Measurements from ENCODE around the gene GRPEL2.
"Not testable (repeated sequence)": the region's sequence is repeated elsewhere in the genome, so short reads cannot be mapped to it uniquely, and the experiment has no call there.

GRPEL2 gene

DNA sequence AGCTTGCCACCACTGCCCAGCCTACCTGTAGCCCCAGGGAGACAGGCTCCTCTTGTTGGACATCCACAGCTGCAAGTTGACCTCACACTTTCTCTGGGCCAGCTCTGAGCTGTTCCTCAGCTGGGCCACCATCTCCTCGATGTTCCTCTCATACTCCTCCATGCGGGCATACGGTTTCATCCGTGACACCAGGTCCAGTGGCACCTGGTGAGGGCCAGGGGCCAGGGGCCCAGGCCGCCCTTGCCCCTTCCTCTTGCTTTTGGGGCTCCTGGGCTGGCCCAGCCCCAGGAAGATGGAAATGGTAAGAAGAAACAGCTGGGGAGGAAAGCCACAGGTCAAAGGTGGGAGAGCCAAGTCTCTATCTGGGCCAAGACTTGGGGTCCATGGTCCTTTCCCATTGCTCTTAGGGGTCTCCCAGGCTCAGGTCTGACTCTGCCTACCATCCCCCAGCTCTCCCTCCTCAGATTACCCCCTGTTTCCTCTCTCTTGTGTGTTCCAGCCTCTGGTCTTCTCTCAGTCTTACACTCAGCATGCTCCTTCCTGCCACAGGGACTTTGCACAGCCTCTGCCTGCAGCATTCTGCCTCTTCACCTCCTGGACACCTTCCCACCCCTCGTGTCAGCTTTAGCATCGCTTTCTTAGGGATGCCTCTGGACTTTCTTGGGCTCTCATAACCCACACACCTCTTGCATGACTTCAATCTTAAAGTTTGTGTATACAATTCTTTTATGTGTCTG lies 31.6 kb downstream of the GRPEL2 start:
- no peak for DNase-seq (ENCODE audit: low read depth in 2 of 2)

DNA sequence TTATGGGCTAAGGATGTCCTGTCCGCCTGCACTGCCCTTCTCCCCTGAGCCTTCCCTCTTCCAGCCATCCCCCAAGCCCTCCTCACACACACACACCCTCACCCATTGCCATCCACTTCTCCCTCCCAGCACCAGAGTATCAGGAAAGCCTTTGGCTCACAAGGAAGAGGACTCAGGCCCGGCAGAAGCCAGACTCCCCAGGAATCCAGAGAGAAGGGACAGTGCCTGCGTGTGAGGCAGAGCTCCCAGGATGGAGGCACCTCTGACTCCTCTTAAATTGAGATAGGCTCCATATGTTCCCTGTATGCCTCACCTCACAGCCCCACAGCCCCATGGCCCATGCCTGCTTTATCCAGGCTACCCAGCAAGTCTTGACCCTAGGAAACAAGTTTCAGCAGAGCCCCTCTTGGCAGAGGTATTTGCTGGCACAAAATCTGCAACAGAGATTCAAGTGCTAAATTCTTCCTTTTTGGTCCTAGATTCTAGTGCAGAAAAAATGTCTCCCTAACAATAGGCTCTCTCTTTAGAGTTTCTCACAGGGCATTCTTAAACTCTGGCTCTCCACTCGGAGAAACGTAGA lies 33.0 kb downstream of the GRPEL2 start:
- DNase-seq (ENCODE audit: low read depth in 2 of 2): no peak

DNA sequence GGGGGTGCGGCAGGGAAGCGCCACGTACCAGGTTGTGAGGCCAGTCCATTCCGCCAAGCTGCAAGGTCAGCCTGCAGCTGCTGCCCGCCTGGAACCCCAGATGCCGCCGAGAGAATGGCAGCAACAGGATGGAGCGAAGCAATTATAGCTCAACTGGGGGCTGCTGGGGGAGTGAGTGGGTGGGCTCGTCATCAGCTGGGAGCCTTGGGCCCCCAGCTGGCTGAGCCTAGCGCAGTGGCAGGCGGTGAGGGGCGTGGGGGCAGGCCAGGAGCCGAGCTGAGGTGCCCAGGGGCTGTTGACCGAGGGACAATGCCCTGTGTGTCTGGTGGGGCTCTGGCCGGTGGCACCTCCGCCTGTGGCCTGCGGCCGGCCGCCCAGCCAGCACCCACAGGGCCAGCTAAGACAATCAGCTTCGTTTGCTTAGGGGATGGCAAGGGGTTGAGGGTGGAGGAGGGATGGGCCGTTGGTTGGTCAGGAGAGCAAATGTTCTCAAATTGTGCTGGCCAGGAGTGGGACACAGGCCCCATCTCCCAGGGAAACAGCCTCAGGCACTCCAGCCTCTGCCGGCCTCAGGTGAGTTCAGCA lies 34.0 kb downstream of the GRPEL2 start, which contains the start of gene IL17B:
Gene IL17B, minus strand, starts transcription at position 116 of the 585 bp plus-strand sequence. Its CDS starts 67 bp downstream, at position 49.
- DNase-seq (ENCODE audit: low read depth in 2 of 2): no peak

DNA sequence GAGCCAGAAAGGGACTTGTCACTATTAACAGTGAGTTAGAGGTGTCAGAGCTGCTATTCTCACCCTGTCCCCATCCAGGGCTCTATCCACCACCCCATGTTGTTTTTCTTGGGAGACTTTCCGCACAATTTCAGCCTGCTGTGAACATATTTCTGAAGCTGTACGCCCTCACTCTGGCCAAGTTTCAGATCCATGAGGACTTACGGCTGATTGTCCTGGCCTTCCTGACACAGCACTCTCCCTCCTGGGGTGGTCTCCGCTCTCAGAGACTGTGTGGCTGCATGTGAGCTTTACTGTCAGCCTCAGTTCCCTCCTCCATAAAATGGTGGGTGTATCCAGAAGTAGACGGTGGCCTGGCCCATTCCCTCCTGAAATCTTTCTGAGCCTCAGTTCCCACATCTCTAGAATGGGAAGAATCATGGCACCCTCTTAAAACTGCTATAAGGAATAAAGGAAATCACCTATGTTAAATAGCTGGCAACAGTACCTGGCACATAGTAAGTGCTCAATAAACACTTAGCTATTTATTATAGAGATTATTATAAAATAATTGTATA lies 34.6 kb downstream of the GRPEL2 start:
- DNase-seq (ENCODE audit: low read depth in 2 of 2): no peak

DNA sequence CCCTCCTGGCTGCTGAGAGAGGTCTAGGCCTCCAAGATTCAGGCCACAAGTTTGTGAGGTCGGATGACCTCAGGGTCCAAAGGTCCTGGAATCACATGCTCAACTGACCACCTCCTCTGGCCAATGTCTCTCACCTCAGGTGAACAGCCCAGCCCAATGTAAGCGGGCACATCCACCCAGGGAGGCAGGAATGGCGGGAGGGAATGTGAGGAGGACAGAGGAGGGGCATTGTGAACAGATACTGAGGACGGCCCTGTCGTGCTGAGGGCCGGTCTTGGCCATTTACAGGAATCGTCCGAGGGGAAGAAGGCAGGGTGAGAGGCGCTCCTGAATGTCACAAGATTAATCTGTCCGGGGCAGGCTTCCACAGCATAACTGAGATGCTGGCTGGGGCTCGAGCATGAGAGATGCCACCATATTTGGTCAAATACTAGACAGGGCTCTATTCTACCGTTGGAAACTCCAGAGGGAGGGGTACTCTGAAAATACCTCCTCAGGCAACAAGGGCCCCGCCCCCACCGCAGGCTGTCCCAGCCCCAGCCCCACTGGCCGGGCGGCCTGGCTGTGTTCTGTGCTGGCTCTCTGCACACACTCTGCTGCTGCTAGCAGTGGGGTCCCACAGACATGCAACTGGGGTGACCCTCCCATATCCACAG lies 35.3 kb downstream of the GRPEL2 start:
- no peak for DNase-seq (ENCODE audit: low read depth in 2 of 2)

DNA sequence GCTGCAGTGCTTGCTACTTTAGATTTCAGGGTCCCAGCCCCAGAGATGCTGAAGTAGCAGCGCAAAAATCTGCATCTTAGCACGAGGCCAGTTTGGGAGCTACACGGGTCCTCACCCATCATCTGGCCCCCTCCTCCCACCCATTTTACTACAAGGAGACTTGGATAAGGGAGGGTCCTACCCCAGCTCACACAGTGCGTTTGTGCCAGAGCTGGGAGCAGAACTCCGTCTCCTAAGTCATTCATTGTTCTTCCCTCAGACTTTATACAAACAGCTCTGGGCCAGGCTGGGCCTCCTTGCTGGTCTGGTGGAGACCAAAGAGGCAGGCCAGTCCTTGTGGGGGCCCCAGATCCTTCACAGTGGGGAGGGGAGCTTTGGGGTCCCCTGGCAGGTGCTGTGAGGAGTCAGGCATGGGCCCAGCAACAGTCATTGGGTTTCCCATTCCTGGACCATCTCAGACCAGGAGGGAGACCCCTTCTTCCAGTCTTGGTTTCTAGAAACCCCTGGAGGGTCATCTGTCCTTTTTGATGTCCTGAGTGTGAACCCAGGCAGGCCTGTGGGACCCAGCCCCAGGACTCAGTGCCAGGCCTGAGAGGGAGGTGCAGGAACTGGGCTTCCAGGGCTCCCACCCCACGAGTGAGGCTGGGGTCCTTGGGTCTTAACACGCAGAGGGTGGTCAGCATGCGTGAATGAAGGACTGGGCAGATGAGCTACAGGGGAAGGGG lies 36.1 kb downstream of the GRPEL2 start:
- DNase-seq (ENCODE audit: low read depth in 2 of 2): no peak

DNA sequence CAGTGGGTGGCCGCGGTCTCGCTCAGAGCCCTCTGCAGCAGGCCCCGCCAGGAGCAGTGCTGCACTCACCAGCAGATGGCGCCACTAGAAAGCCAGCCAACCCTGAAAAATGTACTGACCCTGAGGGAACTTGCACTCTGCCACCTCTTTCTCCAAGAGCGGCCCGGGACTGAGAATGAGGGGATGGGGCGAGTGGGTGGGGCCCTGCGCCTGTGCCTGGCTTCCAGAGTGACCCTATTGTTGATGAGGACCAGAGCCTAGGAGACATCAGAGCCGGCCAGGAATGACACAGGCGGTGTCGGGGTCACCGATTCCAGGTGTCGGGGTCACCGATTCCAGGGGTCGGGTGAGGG lies 36.7 kb downstream of the GRPEL2 start:
- DNase-seq (ENCODE audit: low read depth in 2 of 2): peak; percentile 54 to 67

DNA sequence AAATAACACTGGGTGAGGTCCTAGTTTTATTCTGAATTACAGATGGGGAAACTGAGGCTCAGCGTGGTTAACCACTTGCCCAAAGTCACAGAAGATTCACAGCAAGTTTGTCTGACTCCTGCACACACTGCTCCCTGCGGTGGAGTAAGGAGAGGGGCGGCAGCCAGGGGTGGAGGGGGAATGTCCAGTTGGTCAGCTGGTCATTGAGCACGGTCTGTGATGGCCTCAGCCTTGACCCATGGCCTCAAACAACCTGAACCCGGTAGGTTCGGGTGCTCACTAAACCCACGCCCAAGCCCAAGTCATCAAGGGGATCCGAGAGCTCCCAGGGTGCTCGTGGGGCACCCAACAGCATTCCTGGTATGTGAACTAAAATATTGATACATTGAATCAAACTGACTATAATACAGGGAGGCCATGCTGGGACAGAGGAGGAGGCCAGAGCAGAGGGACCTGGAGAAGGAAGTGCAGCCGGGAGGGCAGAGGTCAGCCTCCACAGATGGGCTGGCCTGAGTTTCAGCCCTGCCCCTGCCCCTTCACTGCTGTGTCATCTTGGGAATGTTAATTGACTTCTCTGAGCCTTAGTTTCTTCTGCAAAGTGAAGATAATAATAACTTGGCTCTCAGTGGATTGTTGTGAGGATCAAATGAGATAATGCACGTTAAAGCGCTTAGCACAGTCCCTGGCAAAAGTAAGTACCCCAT lies 37.4 kb downstream of the GRPEL2 start:
- no peak for DNase-seq (ENCODE audit: low read depth in 2 of 2)

DNA sequence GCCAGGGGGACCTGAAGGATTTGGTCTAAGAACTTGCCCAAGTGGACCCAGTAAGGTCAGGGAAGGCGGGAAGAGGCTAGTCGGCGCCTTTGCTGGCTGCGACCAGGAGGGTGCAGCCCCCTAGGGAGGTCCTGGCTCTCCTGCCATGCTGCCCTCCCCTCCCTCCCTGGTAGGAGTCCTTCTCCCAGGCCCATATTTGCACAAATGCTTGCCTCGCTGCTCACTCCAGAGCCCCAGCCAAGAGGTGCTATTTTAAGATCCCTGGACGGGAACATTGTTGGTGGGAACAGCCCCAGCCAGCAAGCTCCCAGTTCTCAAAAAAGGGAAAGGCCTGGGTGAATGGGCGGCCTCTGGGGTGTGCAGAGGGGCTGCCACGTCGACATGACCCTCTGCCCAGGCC lies 38.1 kb downstream of the GRPEL2 start:
- no peak for DNase-seq (ENCODE audit: low read depth in 2 of 2)

DNA sequence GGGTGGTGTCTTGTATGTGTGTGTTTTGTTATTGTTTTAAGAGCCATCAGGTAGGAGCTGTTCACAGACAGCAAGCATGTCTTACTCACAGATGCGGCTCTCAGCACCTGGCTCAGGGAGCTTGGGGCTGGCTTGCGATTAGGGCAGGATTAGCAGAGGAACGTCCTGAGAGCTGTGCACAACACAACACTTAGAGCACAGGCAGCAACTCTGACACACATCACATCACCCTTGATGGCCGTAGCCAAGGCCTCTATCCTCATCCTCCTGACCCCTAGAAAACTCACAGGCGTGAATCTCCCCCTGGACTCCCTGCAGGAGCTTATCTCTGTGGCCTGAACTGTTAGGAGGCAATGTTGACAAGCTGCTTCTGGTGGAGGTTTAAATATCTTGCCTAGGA lies 40.9 kb downstream of the GRPEL2 start:
- DNase-seq (ENCODE audit: low read depth in 2 of 2): no peak

DNA sequence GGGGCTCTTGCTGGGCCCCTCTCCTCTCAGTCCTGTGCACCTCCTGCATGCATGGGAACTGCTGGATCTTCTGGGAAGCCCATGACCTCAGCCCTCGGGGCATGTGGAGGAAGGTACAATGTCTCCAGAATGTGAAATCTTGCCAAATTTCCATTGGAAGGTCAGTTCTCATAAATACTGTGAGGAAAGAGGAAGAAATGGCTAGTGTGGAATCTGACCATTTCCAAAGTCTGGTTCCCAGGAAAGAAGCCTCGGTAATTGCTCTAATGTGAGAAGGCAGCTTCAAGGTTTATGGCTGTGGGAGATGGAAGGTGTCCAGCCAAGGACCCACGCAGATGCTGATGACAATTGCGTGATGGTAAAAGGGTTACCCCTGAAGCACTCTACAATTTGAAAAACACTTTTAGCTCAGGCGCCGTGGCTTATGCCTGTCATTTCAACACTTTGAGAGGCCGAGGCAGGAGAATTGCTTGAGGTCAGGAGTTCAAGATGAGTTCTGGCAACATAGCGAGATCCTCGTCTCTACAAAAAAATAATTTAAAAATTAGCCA lies 41.9 kb downstream of the GRPEL2 start:
- DNase-seq (ENCODE audit: low read depth in 2 of 2): no peak

DNA sequence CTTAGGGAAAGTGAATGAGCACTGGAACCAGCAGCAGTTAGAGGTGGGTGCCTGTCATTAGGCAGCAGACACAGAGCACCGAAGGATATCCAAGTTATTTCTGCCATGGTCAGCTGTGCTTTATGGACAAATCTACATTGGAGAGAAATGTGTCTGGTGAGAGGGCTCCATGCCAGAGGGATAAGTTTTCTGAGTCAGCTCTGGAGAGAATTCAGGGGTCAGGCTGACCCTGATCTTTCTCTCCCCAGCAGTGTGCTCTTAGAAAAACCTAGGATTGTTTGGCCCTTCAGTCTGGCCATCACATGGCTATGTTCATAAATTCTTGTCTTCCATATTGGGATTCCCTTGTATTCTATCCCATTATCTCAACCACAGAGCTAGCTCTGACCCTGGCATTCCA lies 42.7 kb downstream of the GRPEL2 start:
- no peak for DNase-seq (ENCODE audit: low read depth in 2 of 2)

DNA sequence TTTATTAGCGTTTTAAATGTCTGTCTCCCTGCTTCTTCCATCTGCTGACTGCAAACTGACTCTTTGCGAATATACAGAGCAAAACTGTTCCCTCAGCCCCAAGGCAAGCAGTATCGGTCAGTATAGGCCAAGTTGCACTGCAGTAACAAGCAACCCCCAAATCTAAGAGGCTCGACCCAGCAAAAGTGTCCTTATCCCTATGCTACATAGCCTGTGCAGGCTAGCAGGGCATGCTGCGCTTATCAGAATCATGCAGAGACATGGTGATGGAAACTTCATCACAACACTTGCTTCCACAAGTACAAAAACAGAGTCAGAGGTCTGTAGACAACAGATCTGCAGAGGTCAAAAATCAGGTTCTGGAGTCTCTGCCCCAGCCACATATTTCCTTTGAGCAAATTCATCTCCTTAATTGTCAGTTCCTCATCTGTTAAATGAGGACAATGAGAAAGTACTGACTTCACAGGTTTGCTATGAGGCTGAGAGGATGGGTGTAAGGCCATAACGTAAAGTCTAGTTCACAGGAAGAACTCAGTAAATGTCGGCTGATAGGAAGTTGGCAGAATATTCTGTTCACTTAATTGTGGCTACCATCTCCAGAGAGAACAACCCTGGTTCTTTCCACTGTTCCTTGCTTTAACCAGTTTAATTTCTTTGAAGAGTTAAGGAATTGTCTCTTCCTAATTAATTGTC lies 43.3 kb downstream of the GRPEL2 start:
- DNase-seq (ENCODE audit: low read depth in 2 of 2): no peak

DNA sequence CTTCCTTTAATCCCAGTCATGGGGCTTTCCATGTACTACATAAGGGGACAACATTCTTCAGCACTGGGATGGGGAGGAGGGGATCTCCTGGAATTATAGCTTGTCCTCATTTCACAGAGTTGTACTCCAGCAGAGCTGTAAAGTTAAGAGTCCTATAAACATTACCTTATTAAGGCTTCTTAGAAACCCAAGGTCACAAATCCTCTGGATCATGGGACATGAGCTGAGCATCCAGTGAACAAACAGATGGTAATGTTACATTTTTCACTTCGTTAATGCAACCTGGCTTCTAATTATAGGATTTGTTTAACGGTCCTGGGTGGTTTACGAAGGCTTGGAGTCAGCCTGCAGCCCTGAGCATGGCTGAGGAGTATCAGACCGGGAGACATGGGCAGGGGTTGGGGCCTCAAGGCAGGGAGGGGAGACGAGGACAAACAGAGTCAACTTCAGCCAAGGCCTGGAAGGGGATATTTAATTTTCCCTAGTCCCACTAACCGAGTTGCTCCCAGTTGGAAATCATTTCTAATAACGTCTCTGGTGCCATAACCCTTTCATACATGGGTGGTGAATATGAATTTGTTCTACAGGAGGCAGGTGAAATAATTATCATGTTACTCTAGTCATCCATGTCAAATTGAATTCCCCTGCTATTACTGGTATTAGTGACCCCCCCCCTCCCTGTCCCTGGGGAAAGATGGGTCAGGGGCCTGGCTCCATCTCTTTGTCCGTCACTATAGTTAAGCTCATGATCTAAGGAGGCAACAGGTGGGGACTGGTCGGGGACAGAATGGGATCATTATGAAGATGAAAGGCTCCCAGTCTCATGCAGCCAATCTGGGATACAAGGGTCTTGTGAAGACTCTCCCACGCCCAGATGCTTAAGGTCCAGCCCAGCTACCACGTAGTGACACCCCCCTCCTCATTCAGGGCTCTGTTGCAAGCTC lies 44.5 kb downstream of the GRPEL2 start:
- no peak for DNase-seq (ENCODE audit: low read depth in 2 of 2)

DNA sequence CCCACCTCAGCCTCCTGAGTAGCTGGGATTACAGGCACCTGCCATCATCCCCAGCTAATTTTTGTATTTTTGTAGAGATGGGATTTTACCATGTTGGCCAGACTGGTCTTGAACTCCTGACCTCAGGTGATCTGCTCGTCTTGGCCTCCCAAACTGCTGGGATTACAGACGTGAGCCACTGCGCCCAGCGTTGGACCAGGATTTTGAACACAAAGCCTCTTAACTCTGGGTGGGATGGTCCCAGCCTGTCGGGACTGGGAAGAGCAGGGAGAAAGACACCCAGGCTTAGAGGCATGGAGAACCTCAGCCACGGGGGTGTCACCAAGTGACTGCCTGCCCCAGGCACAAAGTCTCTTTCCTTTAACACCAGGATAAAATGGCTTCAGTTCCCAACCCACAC lies 45.8 kb downstream of the GRPEL2 start:
- DNase-seq (ENCODE audit: low read depth in 2 of 2): not testable (repeated sequence)

DNA sequence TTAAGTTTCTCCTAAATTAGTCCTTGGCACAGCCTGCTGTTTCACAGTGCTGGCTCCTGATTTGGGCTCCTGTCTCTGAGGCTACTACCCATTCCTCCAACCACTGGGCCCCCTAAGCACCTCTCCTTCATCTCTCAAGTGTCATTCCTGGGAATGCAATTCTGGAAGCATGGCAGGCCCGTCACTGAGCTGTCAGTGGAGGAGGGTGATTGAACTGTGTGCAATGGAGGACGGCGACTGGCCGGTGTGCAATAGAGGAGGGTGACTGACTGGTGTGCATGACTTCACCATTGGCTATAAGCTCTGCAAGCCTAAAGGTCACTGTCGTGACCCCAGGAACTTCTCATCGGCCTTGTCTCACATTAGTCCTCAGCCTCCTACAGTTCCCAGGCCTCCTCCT lies 46.2 kb downstream of the GRPEL2 start:
- DNase-seq (ENCODE audit: low read depth in 2 of 2): no peak

DNA sequence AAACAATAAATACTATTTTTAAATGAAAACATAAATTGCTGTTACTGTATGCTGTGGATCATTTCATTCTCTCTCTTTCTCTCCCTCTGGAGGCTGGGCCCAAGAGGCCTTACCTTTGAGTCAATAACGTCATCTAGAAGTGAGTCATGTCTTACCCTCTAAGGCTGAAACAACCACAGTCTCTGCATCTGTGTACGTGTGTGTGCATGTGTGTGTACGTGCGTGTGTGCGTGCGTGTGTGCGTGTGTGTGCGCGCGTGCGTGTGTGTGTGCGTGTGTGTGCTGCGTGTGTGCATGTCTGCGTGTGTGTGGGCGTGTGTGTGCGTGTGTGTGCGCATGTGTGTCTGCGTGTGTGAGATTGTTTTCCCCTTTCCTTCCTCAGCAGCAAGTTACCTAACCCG lies 47.4 kb downstream of the GRPEL2 start:
- DNase-seq (ENCODE audit: low read depth in 2 of 2): peak in 1 of 2 donors; percentile 4

DNA sequence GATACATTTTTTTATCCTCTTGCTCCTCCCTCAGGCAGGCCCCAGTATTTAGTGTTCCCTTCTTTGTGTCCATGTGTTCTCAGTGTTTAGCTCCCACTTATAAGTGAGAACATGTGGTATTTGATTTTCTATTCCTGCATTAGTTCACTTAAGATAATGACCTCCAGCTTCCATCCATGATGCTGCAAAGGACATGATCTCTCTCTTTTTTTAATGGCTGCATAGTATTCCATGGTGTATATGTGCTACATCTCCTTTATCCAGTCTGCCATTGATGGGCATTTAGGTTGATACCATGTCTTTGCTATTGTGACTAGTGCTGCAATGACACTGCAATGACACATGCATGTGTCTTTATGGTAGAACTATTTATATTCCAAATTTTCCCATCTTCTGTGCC lies 49.7 kb downstream of the GRPEL2 start:
- DNase-seq (ENCODE audit: low read depth in 2 of 2): not testable (repeated sequence)

DNA sequence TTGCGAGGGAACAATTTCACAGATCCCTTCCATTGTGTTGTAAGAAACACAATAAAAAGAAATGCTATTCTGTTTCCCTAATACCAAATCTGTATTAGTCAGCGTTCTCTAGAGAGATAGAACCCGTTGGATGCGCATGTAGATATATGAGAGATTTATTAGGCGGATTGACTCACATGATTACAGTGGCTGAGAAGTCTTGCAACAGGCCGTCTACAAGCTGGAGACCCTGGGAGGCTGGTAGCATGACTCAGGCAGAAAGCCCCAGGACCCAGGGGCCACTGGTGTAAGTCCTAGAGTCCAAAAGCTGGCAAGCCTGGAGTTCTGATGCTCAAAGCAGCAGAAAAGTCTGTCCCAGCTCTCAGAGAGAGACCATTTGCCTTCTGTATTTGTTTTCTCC lies 52.2 kb downstream of the GRPEL2 start:
- no peak for DNase-seq (ENCODE audit: low read depth in 2 of 2)

Data from stimulated activated CD4-positive, alpha-beta T cell treated with anti-CD3 and anti-CD28 coated beads, Interleukin-15, amount 100 ng/mL, for 48 hours (primary cell).